Measurements from ENCODE around the gene PLA1A.
A peak's percentile ranks its signal among the peaks of the same experiment; 100 is the strongest.

Gene PLA1A

DNA sequence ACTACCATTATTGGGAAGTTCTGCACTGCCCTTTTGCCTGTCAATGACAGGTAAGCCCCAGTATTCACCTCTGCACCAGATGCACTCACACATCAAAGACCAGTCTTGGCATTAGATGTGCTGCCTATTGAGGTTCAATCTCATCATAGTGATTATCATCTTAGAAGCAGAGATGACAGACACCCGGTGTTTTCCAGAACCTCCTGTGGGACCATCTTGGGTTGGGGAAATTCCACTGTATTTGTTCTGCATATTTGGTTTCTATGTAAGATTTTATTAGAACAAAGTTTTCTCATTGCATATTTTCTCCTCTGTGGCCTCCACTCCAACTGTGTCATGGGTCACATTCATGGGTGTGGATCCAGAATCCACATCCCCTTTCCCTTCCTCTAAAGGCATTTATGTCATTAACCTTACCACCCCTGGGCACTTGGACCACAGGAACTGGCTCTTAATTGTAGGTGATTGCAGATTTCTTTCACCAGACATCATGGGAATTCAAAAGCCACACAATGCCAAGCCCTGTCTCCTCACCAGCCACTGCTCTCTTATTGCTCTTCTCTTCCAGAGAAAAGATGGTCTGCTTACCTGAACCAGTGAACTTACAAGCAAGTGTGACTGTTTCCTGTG is 31.2 kb downstream of the PLA1A start:
- Histone ChIP-seq H3K9me3 (no peaks in the 10 kb centered on the region), H3K4me3 (no peak overlapping the region), H3K36me3 (replicated peaks) (no peaks in the 10 kb centered on the region), H3K4me1 (no peaks in the 10 kb centered on the region), H3K27me3 (ENCODE audit: low read depth) (no peaks in the 10 kb centered on the region)
- no peak for DNase-seq (ENCODE audit: low spot score in 2 of 2)
- in situ Hi-C loops (cut with MboI; ENCODE audit: low sequenced_read_pairs): no loop called here

GRCh38 chr3:119630128-119630879 is 32.6 kb downstream of the PLA1A start:
- Histone ChIP-seq H3K4me1 (no peaks in the 10 kb centered on the region), H3K36me3 (replicated peaks) (no peaks in the 10 kb centered on the region), H3K27me3 (ENCODE audit: low read depth) (no peaks in the 10 kb centered on the region), H3K9me3 (no peaks in the 10 kb centered on the region), H3K4me3 (no peak overlapping the region)
- in situ Hi-C loops (cut with MboI; ENCODE audit: low sequenced_read_pairs): no loop called here
- DNase-seq (ENCODE audit: low spot score in 2 of 2): no peak

- Histone ChIP-seq H3K9me3 (no peaks in the 10 kb centered on the region), H3K4me1 (no peaks in the 10 kb centered on the region), H3K27me3 (ENCODE audit: low read depth) (no peaks in the 10 kb centered on the region), H3K36me3 (replicated peaks) (no peaks in the 10 kb centered on the region), H3K4me3 (no peak overlapping the region)
- DNase-seq (ENCODE audit: low spot score in 2 of 2): no peak
- in situ Hi-C loops (cut with MboI; ENCODE audit: low sequenced_read_pairs): no loop called here
These were observed 33.2 kb downstream of the PLA1A start for GRCh38 chr3:119630880-119631329.

DNA sequence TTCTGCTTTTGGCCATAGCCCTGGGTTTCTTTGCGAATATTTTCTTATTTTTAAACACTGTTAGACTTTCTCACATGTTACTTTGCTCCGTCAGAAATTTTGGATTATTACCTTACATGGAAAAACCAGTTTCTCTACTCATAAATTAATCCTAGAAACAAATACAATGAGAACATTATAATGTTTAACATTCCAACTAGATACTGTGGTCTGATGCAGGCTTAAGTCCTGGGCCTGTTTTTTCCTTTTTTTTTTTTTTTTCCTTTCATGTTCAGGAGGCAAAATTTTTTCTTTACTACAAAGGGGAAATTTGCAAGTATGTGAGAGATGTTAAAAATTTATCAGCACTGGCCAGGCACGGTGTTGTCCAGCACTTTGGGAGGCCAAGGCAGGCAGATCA is 33.8 kb downstream of the PLA1A start:
- in situ Hi-C loops (cut with MboI; ENCODE audit: low sequenced_read_pairs): no loop called here
- no peaks in the 10 kb centered on the region for H3K27me3 ChIP-seq (ENCODE audit: low read depth)
- no peak overlapping the region for H3K4me3 ChIP-seq
- no peaks in the 10 kb centered on the region for H3K9me3 ChIP-seq
- peaks cover under 1% of the 10 kb centered on the region; the same call in 1 of the 2 replicates for H3K4me1 ChIP-seq
- no peaks in the 10 kb centered on the region for H3K36me3 ChIP-seq (replicated peaks)
- DNase-seq (ENCODE audit: low spot score in 2 of 2): no peak

DNA sequence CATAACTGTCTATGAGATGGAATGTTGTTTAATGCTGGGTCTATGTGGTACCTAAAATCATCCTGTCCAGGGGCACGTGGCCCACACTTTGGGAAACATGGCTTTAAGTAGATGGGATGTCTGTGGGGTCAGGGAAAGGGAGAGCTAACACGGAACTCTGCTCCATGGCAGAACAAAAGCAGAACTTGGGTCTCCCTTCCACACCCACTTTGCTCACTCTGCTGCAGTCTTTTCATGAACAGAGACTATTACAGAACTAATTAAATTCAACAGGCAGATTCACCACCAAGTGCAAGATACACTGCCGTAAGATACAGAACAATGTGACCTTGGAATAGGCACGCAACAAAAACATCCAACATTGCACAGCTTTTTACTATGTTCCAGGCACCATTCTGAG is 34.5 kb downstream of the PLA1A start:
- DNase-seq (ENCODE audit: low spot score in 2 of 2): no peak
- Histone ChIP-seq H3K4me1 (peaks cover 6% of the 10 kb centered on the region), H3K27me3 (ENCODE audit: low read depth) (no peaks in the 10 kb centered on the region), H3K9me3 (no peaks in the 10 kb centered on the region), H3K36me3 (replicated peaks) (no peaks in the 10 kb centered on the region), H3K4me3 (no peak overlapping the region)
- in situ Hi-C loops (cut with MboI; ENCODE audit: low sequenced_read_pairs): no loop called here

GRCh38 chr3:119632829-119633228 is 35.1 kb downstream of the PLA1A start:
- no peak for DNase-seq (ENCODE audit: low spot score in 2 of 2)
- Histone ChIP-seq H3K36me3 (replicated peaks) (no peaks in the 10 kb centered on the region), H3K4me1 (peaks cover 12% of the 10 kb centered on the region), H3K4me3 (no peak overlapping the region), H3K27me3 (ENCODE audit: low read depth) (no peaks in the 10 kb centered on the region), H3K9me3 (no peaks in the 10 kb centered on the region)
- in situ Hi-C loops (cut with MboI; ENCODE audit: low sequenced_read_pairs): no loop called here

GRCh38 chr3:119635719-119636118 is 38.0 kb downstream of the PLA1A start:
- H3K36me3 ChIP-seq (replicated peaks): no peaks in the 10 kb centered on the region
- H3K9me3 ChIP-seq: no peaks in the 10 kb centered on the region
- no peaks in the 10 kb centered on the region for H3K27me3 ChIP-seq (ENCODE audit: low read depth)
- H3K4me1 ChIP-seq: peaks cover 27% of the 10 kb centered on the region
- in situ Hi-C loops (cut with MboI; ENCODE audit: low sequenced_read_pairs): no loop called here
- H3K4me3 ChIP-seq: no peak overlapping the region
- no peak for DNase-seq (ENCODE audit: low spot score in 2 of 2)

GRCh38 chr3:119636249-119636648 is 38.6 kb downstream of the PLA1A start:
- no peak overlapping the region for H3K4me3 ChIP-seq
- in situ Hi-C loops (cut with MboI; ENCODE audit: low sequenced_read_pairs): no loop called here
- H3K4me1 ChIP-seq: peaks cover 27% of the 10 kb centered on the region
- no peaks in the 10 kb centered on the region for H3K27me3 ChIP-seq (ENCODE audit: low read depth)
- no peaks in the 10 kb centered on the region for H3K9me3 ChIP-seq
- H3K36me3 ChIP-seq (replicated peaks): no peaks in the 10 kb centered on the region
- no peak for DNase-seq (ENCODE audit: low spot score in 2 of 2)

GRCh38 chr3:119636891-119637611 is 39.4 kb downstream of the PLA1A start:
- in situ Hi-C loops (cut with MboI; ENCODE audit: low sequenced_read_pairs): no loop called here
- peak in 1 of 2 experiments; percentile 47 for DNase-seq (ENCODE audit: low spot score in 2 of 2)

GRCh38 chr3:119637679-119638477 is 40.2 kb downstream of the PLA1A start:
- DNase-seq (ENCODE audit: low spot score in 2 of 2): no peak
- in situ Hi-C loops (cut with MboI; ENCODE audit: low sequenced_read_pairs): no loop called here
- no peaks in the 10 kb centered on the region for H3K27me3 ChIP-seq (ENCODE audit: low read depth)

More at GRCh38 chr3:119636891-119637611, 39.4 kb downstream of the PLA1A start:
- no peaks in the 10 kb centered on the region for H3K9me3 ChIP-seq
- no peaks in the 10 kb centered on the region for H3K27me3 ChIP-seq (ENCODE audit: low read depth)
- H3K36me3 ChIP-seq (replicated peaks): no peaks in the 10 kb centered on the region
- H3K4me3 ChIP-seq: no peak overlapping the region
- peaks cover 27% of the 10 kb centered on the region for H3K4me1 ChIP-seq

GRCh38 chr3:119639494-119640350 is 42.0 kb downstream of the PLA1A start:
- DNase-seq (ENCODE audit: low spot score in 2 of 2): no peak
- in situ Hi-C loops (cut with MboI; ENCODE audit: low sequenced_read_pairs): no loop called here
- H3K4me3 ChIP-seq: no peak overlapping the region

More at GRCh38 chr3:119637679-119638477, 40.2 kb downstream of the PLA1A start:
- H3K4me3 ChIP-seq: no peak overlapping the region
- no peaks in the 10 kb centered on the region for H3K9me3 ChIP-seq
- H3K4me1 ChIP-seq: peaks cover 27% of the 10 kb centered on the region
- H3K36me3 ChIP-seq (replicated peaks): no peaks in the 10 kb centered on the region

GRCh38 chr3:119641416-119641815 is 43.7 kb downstream of the PLA1A start:
- in situ Hi-C loops (cut with MboI; ENCODE audit: low sequenced_read_pairs): no loop called here
- DNase-seq (ENCODE audit: low spot score in 2 of 2): no peak

More at GRCh38 chr3:119639494-119640350, 42.0 kb downstream of the PLA1A start:
- Histone ChIP-seq H3K4me1 (peaks cover 27% of the 10 kb centered on the region), H3K27me3 (ENCODE audit: low read depth) (no peaks in the 10 kb centered on the region), H3K36me3 (replicated peaks) (no peaks in the 10 kb centered on the region), H3K9me3 (no peaks in the 10 kb centered on the region)

More at GRCh38 chr3:119641416-119641815, 43.7 kb downstream of the PLA1A start:
- Histone ChIP-seq H3K4me1 (peaks cover 27% of the 10 kb centered on the region), H3K36me3 (replicated peaks) (no peaks in the 10 kb centered on the region), H3K9me3 (no peaks in the 10 kb centered on the region), H3K27me3 (ENCODE audit: low read depth) (no peaks in the 10 kb centered on the region), H3K4me3 (no peak overlapping the region)

All from HAP-1 (cell line).